Astrocyte of the cerebellum (primary cell): ENCODE data around the gene GRK5.

Source experiments
- DNase-seq: peaks from one replicate; pipeline ENCODE4 v3.0.0-alpha.2; 2011; ENCODE audit warnings: low read depth
- H3K4me3 ChIP-seq: 2 replicates; pipeline ENCODE4 v1.5.1; 2011; ENCODE audit warnings: mild to moderate bottlenecking, low read depth, low read length, moderate library complexity
- in situ Hi-C: cut with HindIII; loops from 2 replicates; pipeline ENCODE4 v1.10.0; 2017; ENCODE audit warnings: low sequenced_read_pairs
- TF ChIP-seq, protein P1 (sequence below): IDR thresholded peaks from 2 replicates; pipeline ENCODE4 v1.5.1; 2012; ENCODE audit warnings: low read length, low read depth, moderate library complexity, mild to moderate bottlenecking; ENCODE audit errors: missing control alignments

The GRK5 gene

DNA sequence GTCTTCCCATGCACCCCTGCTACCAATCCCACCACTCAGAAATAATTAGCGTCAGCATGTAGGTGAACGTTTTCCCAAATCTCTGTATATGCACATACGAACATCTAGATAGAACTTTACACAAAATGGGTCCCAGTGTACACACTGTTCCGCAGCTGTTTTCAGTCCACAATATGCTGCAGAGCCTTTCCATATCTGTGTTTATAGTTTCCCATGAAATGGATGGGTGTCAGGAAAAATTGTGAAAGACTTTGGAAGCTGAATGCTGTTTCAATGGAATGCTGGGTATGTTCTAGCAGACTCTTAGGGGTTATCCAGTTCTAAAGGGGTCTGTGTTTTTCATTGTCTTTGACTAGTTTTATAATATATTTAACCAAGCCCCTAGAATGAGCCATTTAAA is 13.8 kb downstream of the GRK5 start:
- no peak overlapping the region for H3K4me3 ChIP-seq
- no peak for DNase-seq
- in situ Hi-C loops: loop anchor here (5.0 kb wide), 3 partner anchors 51 to 191 kb away; no protein-coding TSS in a partner anchor
- TF ChIP-seq, protein P1, sequence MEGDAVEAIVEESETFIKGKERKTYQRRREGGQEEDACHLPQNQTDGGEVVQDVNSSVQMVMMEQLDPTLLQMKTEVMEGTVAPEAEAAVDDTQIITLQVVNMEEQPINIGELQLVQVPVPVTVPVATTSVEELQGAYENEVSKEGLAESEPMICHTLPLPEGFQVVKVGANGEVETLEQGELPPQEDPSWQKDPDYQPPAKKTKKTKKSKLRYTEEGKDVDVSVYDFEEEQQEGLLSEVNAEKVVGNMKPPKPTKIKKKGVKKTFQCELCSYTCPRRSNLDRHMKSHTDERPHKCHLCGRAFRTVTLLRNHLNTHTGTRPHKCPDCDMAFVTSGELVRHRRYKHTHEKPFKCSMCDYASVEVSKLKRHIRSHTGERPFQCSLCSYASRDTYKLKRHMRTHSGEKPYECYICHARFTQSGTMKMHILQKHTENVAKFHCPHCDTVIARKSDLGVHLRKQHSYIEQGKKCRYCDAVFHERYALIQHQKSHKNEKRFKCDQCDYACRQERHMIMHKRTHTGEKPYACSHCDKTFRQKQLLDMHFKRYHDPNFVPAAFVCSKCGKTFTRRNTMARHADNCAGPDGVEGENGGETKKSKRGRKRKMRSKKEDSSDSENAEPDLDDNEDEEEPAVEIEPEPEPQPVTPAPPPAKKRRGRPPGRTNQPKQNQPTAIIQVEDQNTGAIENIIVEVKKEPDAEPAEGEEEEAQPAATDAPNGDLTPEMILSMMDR: no peak

DNA sequence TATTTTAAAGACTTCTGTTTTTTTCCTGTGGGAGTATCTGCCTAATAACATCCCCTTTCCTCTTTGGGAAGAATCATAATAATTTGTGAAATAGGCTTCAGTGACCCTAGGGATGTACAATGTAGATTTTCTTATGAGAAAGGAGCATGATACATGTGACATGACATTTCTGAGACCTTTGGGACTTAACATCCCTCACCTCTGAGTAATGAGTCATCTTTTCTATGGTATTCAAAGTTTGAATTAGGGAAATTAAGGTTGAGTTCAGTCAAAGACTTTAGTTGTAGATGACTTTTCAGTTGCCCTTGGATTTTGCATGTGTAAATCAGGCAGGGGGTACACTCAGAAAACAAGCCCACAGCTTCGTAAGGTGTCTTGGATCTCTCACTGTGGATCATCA is 14.3 kb downstream of the GRK5 start:
- TF ChIP-seq, protein P1: no peak

DNA sequence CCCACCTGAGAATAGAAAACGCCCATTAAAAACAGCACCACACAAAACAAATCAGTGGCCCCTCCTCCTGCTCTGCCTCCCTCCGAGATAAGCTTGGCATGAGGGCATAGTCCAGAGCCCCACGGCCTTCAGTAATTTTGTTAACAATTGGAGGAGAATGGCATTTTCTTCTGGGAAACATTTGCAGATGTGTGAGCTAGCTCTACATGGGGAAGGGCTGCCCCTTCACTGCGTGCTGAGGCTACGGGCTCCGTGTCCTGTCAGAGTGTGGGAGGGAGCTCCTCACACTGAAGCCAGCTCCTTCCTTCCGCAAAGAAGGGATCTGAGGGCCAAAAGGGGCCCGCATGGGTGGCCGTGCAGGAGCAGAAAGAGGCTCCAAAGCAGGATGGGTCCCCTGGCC is 15.2 kb downstream of the GRK5 start:
- no peak for DNase-seq
- TF ChIP-seq, protein P1: no peak
- in situ Hi-C loops: loop anchor here (5.0 kb wide), 3 partner anchors 50 to 190 kb away; no protein-coding TSS in a partner anchor
- no peak overlapping the region for H3K4me3 ChIP-seq

More for the DNA sequence above, 14.3 kb downstream of the GRK5 start:
- in situ Hi-C loops: loop anchor here (5.0 kb wide), 3 partner anchors 51 to 191 kb away; no protein-coding TSS in a partner anchor
- no peak for DNase-seq
- no peak overlapping the region for H3K4me3 ChIP-seq

DNA sequence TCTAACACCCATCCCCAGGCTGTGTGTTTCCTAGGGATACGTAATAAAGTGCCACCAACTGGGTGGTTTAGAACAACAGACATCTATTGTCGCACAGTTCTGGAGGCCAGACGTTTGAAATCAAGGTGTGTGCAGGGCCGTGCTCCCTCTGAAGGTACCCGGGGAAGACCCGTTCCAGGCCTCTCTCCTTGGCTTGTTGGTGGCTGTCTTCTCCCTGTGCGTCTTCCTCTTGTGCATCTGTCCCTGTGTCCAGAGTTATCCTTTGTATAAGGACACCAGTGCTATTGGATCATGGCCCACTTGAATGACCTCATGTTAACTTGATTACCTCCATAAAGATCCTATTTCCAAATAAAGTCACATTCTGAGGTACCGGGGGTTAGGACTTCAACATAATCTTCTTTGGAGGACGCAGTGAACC is 15.6 kb downstream of the GRK5 start:
- in situ Hi-C loops: loop anchor here (5.0 kb wide), 3 partner anchors 49 to 189 kb away; no protein-coding TSS in a partner anchor
- H3K4me3 ChIP-seq: no peak overlapping the region
- TF ChIP-seq, protein P1: no peak
- no peak for DNase-seq

DNA sequence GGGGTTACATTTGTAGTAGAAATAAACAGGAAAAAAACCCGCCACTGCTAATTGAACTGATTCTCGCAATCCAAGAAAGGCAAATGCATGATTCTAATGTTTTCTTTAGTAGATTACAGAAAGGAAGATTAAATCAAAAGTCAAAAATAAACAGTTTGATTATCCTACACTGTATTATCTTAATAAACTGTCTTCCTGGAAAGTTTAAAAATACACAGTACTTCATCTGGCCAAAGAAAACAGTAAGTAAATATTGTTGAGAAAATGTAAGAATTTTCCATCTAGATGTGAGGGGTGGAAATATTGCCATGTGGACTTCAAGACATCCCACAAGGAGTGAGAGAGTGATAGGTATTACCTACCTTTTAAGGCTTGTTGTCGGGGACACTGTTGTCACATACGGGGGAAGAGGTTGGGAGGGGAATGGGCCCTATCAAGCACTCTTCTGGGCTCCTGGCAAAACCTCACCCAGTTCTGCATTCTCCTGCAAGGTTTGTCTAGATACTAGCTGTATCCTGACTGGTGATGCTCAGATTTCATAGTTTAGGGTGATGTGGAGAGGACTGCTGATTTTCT is 17.8 kb downstream of the GRK5 start:
- DNase-seq: no peak
- no peak overlapping the region for H3K4me3 ChIP-seq
- in situ Hi-C loops: no loop called here
- TF ChIP-seq, protein P1: no peak

DNA sequence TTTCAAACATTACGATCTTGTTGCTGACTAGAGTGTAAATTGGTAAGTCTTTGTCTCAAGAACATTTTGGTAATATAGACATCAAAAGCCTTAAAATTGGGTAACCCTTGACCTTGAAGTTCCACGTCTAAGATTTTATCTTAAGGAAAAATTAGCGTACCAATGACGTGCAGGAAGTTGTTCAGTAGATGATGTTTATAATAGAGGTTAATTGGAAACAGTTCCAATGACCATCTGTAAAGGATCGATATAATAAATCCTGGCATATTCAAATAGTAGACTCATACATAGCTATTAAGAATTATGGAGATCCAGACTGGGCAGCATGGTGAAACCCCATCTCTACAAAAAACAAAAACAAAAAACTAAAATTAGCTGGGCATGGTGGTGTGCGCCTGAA is 20.5 kb downstream of the GRK5 start:
- no peak overlapping the region for H3K4me3 ChIP-seq
- in situ Hi-C loops: no loop called here
- TF ChIP-seq, protein P1: no peak

More for the DNA sequence above, 20.5 kb downstream of the GRK5 start:
- no peak for DNase-seq
